ENCODE data around the gene RERE. TPM values are rescaled to one million over a fixed set of nuclear protein-coding genes. Genes with fewer than 3 reads are reported as not detected.
"Not testable (repeated sequence)": the region's sequence is repeated elsewhere in the genome, so short reads cannot be mapped to it uniquely, and the experiment has no call there.

Gene RERE
- polyA plus RNA-seq, 4 donors = 112 to 163 (median 156) TPM

- DNase-seq (ENCODE audit: low read depth in 4 of 4, low spot score in 3 of 4) = no peak
Measured at GRCh38 chr1:8845104-8846097, 28.0 kb upstream of the RERE start.

- DNase-seq (ENCODE audit: low read depth in 4 of 4, low spot score in 3 of 4) = no peak
Measured at GRCh38 chr1:8844501-8845006, 27.1 kb upstream of the RERE start.

- no peak for DNase-seq (ENCODE audit: low read depth in 4 of 4, low spot score in 3 of 4)
Measured at GRCh38 chr1:8841395-8841794, 24.0 kb upstream of the RERE start.

- no peak for DNase-seq (ENCODE audit: low read depth in 4 of 4, low spot score in 3 of 4)
Measured at GRCh38 chr1:8839990-8840389, 22.6 kb upstream of the RERE start.

DNA sequence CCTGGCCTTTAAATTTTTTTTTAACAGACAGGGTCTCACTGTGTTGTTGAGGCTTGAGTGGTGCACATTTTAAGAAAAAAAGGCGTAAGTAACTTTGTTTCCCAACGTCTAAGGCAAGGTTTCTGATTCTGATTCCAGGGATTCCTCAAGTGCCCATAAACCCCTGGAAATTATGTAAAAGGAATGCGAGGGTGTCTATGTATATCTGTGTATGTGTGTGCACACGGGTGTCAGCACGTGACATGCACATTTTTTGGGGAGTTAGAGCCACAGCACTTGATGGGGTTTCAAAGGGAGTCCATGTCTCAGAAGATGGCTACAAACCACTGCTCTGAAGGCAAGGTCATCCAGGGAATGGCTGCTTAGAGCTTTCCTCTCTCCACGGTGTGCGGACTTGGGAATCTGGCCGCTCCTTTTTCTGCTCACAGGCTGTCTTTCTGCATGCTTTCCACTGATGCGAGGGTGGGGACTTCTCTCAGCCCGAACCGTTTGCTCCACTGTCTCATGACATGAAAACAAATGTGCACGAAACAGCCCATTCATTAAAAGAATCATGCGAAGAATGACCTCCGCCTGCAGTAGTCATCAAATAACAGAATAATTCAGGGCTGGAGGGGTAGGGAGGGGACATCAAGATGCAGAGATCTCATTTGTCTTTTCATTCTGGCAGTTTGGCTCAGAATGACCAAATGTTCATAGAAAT lies 18.7 kb upstream of the RERE start:
- DNase-seq (ENCODE audit: low read depth in 4 of 4, low spot score in 3 of 4) = no peak

GRCh38 chr1:8831340-8831739 lies 13.9 kb upstream of the RERE start:
- DNase-seq (ENCODE audit: low read depth in 4 of 4, low spot score in 3 of 4) = no peak

- not testable (repeated sequence) for DNase-seq (ENCODE audit: low read depth in 4 of 4, low spot score in 3 of 4)
Measured at GRCh38 chr1:8830732-8831131, 13.3 kb upstream of the RERE start.

GRCh38 chr1:8825985-8826481 lies 8.6 kb upstream of the RERE start:
- DNase-seq (ENCODE audit: low read depth in 4 of 4, low spot score in 3 of 4) = no peak

DNA sequence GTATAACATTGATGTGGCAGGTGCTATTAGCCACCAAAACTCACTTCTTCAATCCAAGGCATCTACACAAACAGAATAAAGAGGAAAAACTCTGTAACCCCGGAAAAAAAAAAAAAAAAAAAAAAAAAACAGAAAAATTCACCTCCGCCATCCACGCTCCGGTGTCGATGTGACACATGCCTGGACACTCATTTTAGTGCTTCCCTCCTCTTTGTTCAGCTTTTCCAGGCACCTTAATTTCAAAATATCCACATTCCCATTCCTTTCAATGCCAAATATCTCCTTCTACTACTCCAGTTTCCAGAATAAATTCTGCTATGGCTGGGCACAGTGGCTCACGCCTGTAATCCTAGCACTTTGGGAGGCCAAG lies 5.8 kb upstream of the RERE start:
- DNase-seq (ENCODE audit: low read depth in 4 of 4, low spot score in 3 of 4) = no peak

GRCh38 chr1:8822373-8823294 lies 5.2 kb upstream of the RERE start:
- DNase-seq (ENCODE audit: low read depth in 4 of 4, low spot score in 3 of 4) = peak in 3 of 4 donors; percentile 74 to 75 (median 75)

DNA sequence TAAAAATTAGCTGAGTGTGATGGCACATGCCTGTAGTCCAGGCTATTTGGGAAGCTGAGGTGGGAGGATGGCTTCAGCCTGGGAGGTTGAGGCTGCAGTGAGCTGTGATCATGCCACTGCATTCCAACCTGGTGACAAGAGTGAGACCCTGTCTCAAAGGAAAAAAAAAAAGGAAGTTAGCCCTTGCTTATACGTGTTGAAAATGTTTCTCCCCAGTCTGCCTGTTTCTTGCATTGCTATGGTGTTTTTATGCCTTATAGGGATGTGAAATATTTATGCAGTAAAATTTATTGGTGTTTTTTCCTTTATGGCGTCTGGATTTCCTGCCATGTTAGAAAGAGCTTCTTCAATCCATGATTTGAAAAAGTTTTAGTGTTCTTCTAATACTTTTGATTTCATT lies 3.6 kb upstream of the RERE start:
- DNase-seq (ENCODE audit: low read depth in 4 of 4, low spot score in 3 of 4) = no peak

DNA sequence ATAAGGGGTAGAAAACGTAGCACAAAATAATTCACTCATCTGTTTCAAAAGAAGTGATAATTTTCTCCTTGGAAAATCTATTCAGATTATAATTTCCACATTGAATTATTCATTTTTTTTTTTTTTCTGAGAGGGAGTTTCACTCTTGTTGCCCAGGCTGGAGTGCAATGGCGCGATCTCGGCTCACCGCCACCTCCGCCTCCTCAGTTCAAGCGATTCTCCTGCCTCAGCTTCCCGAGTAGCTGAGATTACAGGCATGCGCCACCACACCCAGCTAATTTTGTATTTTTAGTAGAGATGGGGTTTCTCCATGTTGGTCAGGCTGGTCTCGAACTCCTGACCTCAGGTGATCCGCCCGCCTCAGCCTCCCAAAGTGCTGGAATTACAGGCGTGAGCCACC lies 1.3 kb upstream of the RERE start:
- DNase-seq (ENCODE audit: low read depth in 4 of 4, low spot score in 3 of 4) = not testable (repeated sequence)

DNA sequence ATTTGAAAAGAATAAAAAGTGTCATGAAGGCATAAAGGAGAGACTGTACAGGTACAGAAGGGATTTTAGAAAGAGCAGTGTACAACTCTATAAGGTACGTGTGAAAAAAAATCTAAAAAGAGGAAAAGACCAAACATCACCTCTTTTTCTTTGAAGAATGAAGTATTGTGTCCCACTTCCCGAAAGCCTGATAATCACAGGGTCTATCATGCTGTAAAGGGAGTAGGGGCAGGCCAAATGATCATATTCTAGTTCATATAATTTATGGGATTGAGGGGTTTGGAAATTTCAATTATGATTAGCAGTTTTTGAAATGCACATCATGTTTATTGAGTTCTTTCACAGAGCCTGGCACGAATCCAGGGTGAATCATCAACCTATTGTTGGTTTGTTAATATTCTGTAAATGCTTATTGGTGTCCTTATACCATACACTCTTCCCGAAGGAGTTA lies 910 bp upstream of the RERE start:
- DNase-seq (ENCODE audit: low read depth in 4 of 4, low spot score in 3 of 4) = no peak

DNA sequence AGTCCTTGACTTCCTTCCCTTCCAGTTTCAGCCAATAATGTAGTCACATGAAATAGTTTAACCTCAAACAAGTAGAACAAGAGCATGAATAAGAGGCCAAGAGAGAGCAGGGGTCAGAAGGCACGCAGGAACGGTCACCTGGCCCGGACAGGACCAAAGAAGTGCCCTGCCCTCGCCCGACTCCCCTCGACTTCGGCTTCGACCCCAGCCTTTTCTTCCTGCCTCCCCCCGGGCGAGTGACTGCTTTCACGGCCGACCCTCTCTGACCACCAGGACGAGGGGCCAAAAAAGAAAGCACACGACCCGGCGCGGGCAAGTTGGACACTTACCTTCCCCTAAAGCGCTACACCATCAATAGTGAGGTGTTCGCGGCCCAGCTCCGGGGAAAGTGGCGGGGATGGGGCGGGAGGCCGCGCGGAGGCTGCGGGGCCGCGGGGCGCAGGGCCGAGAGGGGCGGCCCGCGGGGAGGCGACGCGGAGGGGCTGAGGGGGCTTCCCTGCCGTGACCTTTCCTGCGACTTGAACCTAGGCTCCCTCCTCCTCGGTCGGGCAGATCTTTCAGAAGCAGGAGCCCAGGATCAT lies 519 bp downstream of the RERE start:
- DNase-seq (ENCODE audit: low read depth in 4 of 4, low spot score in 3 of 4) = no peak

GRCh38 chr1:8816264-8816663 lies 1.2 kb downstream of the RERE start:
- DNase-seq (ENCODE audit: low read depth in 4 of 4, low spot score in 3 of 4) = no peak

GRCh38 chr1:8815582-8816151 lies 1.8 kb downstream of the RERE start:
- DNase-seq (ENCODE audit: low read depth in 4 of 4, low spot score in 3 of 4) = peak in 1 of 4 donors; percentile 43

DNA sequence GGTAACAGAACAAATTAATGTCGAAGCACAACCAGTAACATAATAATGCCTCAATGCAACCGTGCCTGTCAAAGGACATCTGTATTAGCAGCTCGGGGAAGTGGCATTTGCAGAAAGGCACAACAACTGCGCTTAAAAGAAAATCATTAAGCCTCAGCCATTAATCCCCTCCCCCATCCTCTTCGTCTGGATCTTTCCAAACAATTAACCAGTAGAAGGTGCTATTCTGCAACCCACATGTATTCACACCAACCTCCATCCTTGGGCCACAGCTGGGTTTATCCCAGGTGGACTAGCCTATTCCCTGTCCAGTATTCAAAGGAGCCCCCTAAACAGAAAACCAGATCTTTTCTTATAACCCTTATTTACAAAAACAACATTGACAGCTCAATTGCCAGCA lies 2.6 kb downstream of the RERE start:
- DNase-seq (ENCODE audit: low read depth in 4 of 4, low spot score in 3 of 4) = no peak

- no peak for DNase-seq (ENCODE audit: low read depth in 4 of 4, low spot score in 3 of 4)
Measured at GRCh38 chr1:8813991-8814390, 3.4 kb downstream of the RERE start.

DNA sequence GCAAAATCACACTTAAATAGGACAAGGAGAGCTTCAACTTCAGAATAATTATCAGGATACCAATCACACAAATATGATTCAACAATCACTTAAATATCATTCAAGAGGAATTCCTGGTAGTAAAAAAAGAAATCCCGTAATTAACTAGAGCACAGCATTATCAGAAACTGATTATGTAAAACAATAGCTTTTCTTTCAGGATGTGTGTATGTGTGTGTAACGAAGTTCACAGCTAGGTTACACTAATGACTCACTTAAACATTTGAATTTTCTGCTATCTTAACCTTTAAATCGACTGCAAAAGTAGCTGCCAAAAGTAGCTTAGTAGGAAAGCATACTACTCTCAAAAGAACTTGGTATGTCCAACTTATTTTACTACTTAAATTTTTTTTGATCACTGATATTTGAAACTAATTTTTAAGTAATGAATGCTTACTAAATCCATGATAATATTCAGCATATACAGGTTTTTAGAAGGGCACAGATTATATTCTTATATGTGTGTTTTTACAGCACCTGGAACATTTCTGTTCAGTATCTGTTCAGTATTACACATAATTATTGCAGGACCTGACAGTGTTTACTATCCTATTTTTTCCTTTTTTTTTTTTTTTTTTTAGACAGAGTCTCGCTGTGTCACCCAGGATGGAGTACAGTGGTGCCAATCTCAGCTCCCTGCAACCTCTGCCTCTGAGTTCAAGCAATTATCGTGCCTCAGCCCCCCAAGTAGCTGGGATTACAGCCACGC lies 4.2 kb downstream of the RERE start:
- DNase-seq (ENCODE audit: low read depth in 4 of 4, low spot score in 3 of 4) = no peak

Data from left renal pelvis (tissue), 4 donors.